Ovary (tissue), 3 donors: ENCODE results near the gene METAP2.

Source experiments
- EP300 ChIP-seq: sonication (generic); formaldehyde crosslinking; IDR thresholded peaks from one replicate; pipeline ENCODE4 v1.6.1; 2017; ENCODE audit warnings: antibody characterized with exemption
- POLR2A ChIP-seq: fragments of 450-650 bp; IDR thresholded peaks from one replicate; pipeline ENCODE4 v1.6.1; 2017; ENCODE audit warnings: antibody characterized with exemption, mild to moderate bottlenecking, moderate library complexity
- TF ChIP-seq, protein P1 (sequence below), 3 donors: fragments of 450-650 bp in 2 of 3; fragments of 200-600 bp in 1 of 3; IDR thresholded peaks; one replicate each; pipeline versions ENCODE4 v1.5.1 to v1.8.0; 2016 to 2022; ENCODE audit warnings: antibody characterized with exemption in 3 of 3, mild to moderate bottlenecking in 1 of 3
- donor health status: DM: no; HTN: no; CAD: no.

DNA sequence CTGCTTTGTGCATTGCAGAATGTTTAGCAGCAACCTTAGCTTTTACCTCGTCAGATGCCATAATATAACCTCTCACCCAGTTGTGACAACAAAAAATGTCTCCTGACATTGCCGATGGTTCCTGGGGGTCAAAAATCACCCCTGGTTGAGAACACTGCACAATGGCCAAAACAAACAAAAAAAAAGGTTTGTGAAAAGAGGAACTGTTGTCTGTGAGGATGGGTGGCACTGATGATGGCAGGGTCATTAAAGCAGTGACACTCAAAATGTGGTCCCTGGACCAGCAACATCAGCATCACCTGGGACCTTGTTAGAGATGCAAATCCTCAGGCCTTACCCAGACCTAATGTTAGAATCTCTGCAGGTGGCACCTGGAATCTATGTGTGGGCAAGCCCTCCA is 36.4 kb upstream of the METAP2 start:
- TF ChIP-seq POLR2A (no peak), EP300 (no peak)
- TF ChIP-seq, protein P1, sequence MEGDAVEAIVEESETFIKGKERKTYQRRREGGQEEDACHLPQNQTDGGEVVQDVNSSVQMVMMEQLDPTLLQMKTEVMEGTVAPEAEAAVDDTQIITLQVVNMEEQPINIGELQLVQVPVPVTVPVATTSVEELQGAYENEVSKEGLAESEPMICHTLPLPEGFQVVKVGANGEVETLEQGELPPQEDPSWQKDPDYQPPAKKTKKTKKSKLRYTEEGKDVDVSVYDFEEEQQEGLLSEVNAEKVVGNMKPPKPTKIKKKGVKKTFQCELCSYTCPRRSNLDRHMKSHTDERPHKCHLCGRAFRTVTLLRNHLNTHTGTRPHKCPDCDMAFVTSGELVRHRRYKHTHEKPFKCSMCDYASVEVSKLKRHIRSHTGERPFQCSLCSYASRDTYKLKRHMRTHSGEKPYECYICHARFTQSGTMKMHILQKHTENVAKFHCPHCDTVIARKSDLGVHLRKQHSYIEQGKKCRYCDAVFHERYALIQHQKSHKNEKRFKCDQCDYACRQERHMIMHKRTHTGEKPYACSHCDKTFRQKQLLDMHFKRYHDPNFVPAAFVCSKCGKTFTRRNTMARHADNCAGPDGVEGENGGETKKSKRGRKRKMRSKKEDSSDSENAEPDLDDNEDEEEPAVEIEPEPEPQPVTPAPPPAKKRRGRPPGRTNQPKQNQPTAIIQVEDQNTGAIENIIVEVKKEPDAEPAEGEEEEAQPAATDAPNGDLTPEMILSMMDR (IDR thresholded peaks at IDR 0.05): no peak
